GM12878 (cell line): ENCODE data around the gene ROPN1B. TPM values are rescaled to one million over a fixed set of nuclear protein-coding genes. Genes with fewer than 3 reads are reported as not detected.

ENCODE experiments used
- ATAC-seq: fragments of 200-7000 bp; cut with Tn5 transposase; 3 replicates; pipeline ENCODE4 v1.9.1; 2020; ENCODE audit warnings: mild to moderate bottlenecking, moderate library complexity
- BruUV-seq: library from RNA; stranded (reverse); fragments of 400-500 nt; replicated peaks from 2 replicates; lab custom pipeline; 2021; lab: Mats Ljungman, UMichigan
- CTCF ChIA-PET: fragments of 300-600 bp; sonication (Branson Sonifier 250); formaldehyde crosslinking; extraction: SDS; loops from one replicate; lab custom pipeline; 2021; ENCODE audit warnings: inconsistent platforms; lab: Yijun Ruan, JAX
- POLR2A ChIA-PET: fragments of 350-600 bp; formaldehyde crosslinking; extraction: SDS; loops from one replicate; lab custom pipeline; 2021; ENCODE audit warnings: inconsistent platforms; lab: Charles Lee
- RAD21 ChIA-PET: fragments of 300-600 bp; sonication (Branson Sonifier 250); formaldehyde crosslinking; loops from one replicate; lab custom pipeline; 2023; ENCODE audit warnings: antibody characterized with exemption; ENCODE audit not compliant: unreplicated experiment; lab: Charles Lee
- SMC1A ChIA-PET: fragments of 300-600 bp; sonication (Branson Sonifier 250); formaldehyde crosslinking; loops from one replicate; lab custom pipeline; 2023; ENCODE audit not compliant: unreplicated experiment, uncharacterized antibody; lab: Charles Lee
- DNase-seq: peaks from one replicate; pipeline ENCODE4 v3.0.0-alpha.2; 2011; ENCODE audit warnings: low read depth, low spot score
- FAIRE-seq: peaks from 3 replicates; lab custom pipeline; 2011; peaks lifted over from hg19 to GRCh38; lab: Jason Lieb, UNC
- H2AFZ ChIP-seq: 2 replicates; pipeline ENCODE4 v1.6.0; 2011; ENCODE audit warnings: low read depth, low read length, control low read depth; ENCODE audit not compliant: control insufficient read depth
- H3K27ac ChIP-seq: 2 replicates; pipeline ENCODE4 v1.5.1; 2011; ENCODE audit warnings: control low read depth; ENCODE audit not compliant: control insufficient read depth, insufficient read depth
- H3K27me3 ChIP-seq, 2 experiments: replicated peaks in 1 of 2; 2 replicates each; pipeline versions ENCODE4 v1.6.0 to v1.6.1; 2011; ENCODE audit warnings: low read length in 1 of 2; ENCODE audit not compliant: control insufficient read depth in 2 of 2, insufficient read depth in 2 of 2
- H3K36me3 ChIP-seq, 2 experiments: 2 replicates each; pipeline ENCODE4 v1.5.1; 2011; ENCODE audit warnings: low read length in 1 of 2; ENCODE audit not compliant: control insufficient read depth in 2 of 2, insufficient read depth in 2 of 2
- H3K4me1 ChIP-seq: 2 replicates; pipeline ENCODE4 v1.6.1; 2011; ENCODE audit warnings: mild to moderate bottlenecking, low read length, moderate library complexity, mixed read lengths; ENCODE audit not compliant: control insufficient read depth, insufficient read depth
- H3K4me2 ChIP-seq: 2 replicates; pipeline ENCODE4 v1.6.0; 2011; ENCODE audit warnings: control low read depth; ENCODE audit not compliant: control insufficient read depth, insufficient read depth
- H3K4me3 ChIP-seq: fragments of 200-600 bp; sonication (generic); 2 replicates; pipeline ENCODE4 v1.5.1; 2016
- H3K79me2 ChIP-seq: 2 replicates; pipeline ENCODE4 v1.6.0; 2011; ENCODE audit warnings: low read length; ENCODE audit not compliant: control insufficient read depth, insufficient read depth
- H3K9ac ChIP-seq: 2 replicates; pipeline ENCODE4 v1.8.0; 2011; ENCODE audit warnings: low read length, control low read depth, mixed read lengths; ENCODE audit not compliant: control insufficient read depth, insufficient read depth
- H3K9me3 ChIP-seq: replicated peaks from 3 replicates; pipeline ENCODE4 v1.5.1; 2011; ENCODE audit warnings: mild to moderate bottlenecking, low read length; ENCODE audit not compliant: control insufficient read depth, insufficient read depth
- H4K20me1 ChIP-seq: 2 replicates; pipeline ENCODE4 v1.6.0; 2011; ENCODE audit not compliant: control insufficient read depth, insufficient read depth
- BCL3 ChIP-seq: IDR thresholded peaks from 2 replicates; pipeline ENCODE4 v1.6.1; 2011; ENCODE audit warnings: borderline replicate concordance, low read depth, mild to moderate bottlenecking, moderate library complexity, low read length; ENCODE audit not compliant: insufficient read depth, poor library complexity, severe bottlenecking
- EED ChIP-seq: sonication (generic); IDR thresholded peaks from 2 replicates; pipeline ENCODE4 v1.6.1; 2016; ENCODE audit warnings: antibody characterized with exemption, low read depth
- FOS ChIP-seq: IDR thresholded peaks from 3 replicates; pipeline ENCODE4 v1.6.1; 2011; ENCODE audit warnings: borderline replicate concordance; ENCODE audit not compliant: insufficient read length; ENCODE audit errors: extremely low read depth
- MYC ChIP-seq: IDR thresholded peaks from 2 replicates; pipeline ENCODE4 v1.6.1; 2011; ENCODE audit warnings: mild to moderate bottlenecking, low read length, moderate library complexity, inconsistent platforms; ENCODE audit not compliant: insufficient read depth, insufficient replicate concordance, insufficient read length, severe bottlenecking
- NFIC ChIP-seq: IDR thresholded peaks from 2 replicates; pipeline ENCODE4 v1.6.1; 2012; ENCODE audit warnings: low read depth, mild to moderate bottlenecking, inconsistent platforms, low read length, moderate library complexity
- RELA ChIP-seq: fragments of 450-650 bp; IDR thresholded peaks from 2 replicates; pipeline ENCODE4 v1.8.0; 2014; ENCODE audit warnings: borderline replicate concordance; ENCODE audit not compliant: partially characterized antibody
- SMAD5 ChIP-seq: IDR thresholded peaks from 2 replicates; pipeline ENCODE4 v1.6.1; 2016; ENCODE audit warnings: antibody characterized with exemption, low read depth
- TCF12 ChIP-seq: IDR thresholded peaks from 2 replicates; pipeline ENCODE4 v1.6.1; 2011; ENCODE audit warnings: low read depth, mild to moderate bottlenecking, low read length
- TCF7 ChIP-seq: IDR thresholded peaks from 2 replicates; pipeline ENCODE4 v1.6.1; 2014; ENCODE audit warnings: antibody characterized with exemption, borderline replicate concordance
- USF1 ChIP-seq: IDR thresholded peaks from 2 replicates; pipeline ENCODE4 v1.6.1; 2011; ENCODE audit warnings: borderline replicate concordance, low read depth, mild to moderate bottlenecking, moderate library complexity, mixed read lengths, low read length; ENCODE audit not compliant: insufficient read depth; ENCODE audit errors: extremely low read length
- WGBS: methylation state at CpG from one replicate; pipeline ENCODE4 v1.1.6; 2016; ENCODE audit warnings: low lambda C conversion rate; ENCODE audit not compliant: insufficient replicate concordance, insufficient coverage; ENCODE audit errors: missing lambda C conversion rate; 5-methylcytosine and 5-hydroxymethylcytosine counted together
- in situ Hi-C: fragments of 300-500 bp; cut with MboI; formaldehyde crosslinking; loops from 9 replicates; pipeline ENCODE4 v1.14.3; 2018; ENCODE audit warnings: mixed read lengths
- intact Hi-C: fragments of 100-400 bp; cut with micrococcal nuclease; formaldehyde crosslinking; loops from one replicate; pipeline ENCODE4 v1.14.2; 2022; ENCODE audit not compliant: unreplicated experiment
- polyA plus RNA-seq, 11 experiments: library from polyadenylated mRNA; depleted of rRNA in 4 of 11; unstranded in 6 of 11; stranded (reverse) in 5 of 11; fragments of >200 nt; fragmentation: Nextera tagmentation in 4 of 11; fragmentation: Illumina TruSeq in 1 of 11; extraction: Ambion mirVana in 4 of 11; extraction: Trizol in 1 of 11; gene quantifications; 1 replicate in 1 of 11; 2 replicates in 10 of 11; pipeline versions ENCODE4 v1.2.1 to v1.2.3, GENCODE V29; 2011 to 2016; ENCODE audit warnings: inconsistent platforms in 2 of 11, missing spikeins in 2 of 11, low read depth in 1 of 11
- total RNA-seq, 4 experiments: library from RNA; depleted of rRNA in 3 of 4; stranded (reverse); fragments of >200 nt in 3 of 4; fragmentation: Illumina TruSeq in 1 of 4; extraction: Trizol in 1 of 4; gene quantifications; 2 replicates each; pipeline versions ENCODE4 v1.2.1 to v1.2.3, GENCODE V29; 2013 to 2021
- TF ChIP-seq, protein P1 (sequence below): fragments of 450-650 bp; IDR thresholded peaks from 2 replicates; pipeline ENCODE4 v1.6.1; 2017; ENCODE audit warnings: mild to moderate bottlenecking, moderate library complexity
- TF ChIP-seq, protein P2 (sequence below): fragments of 150-350 bp; IDR thresholded peaks from 2 replicates; pipeline ENCODE4 v1.6.1; 2016; ENCODE audit warnings: low read depth, low read length
- TF ChIP-seq, protein P3 (sequence below): fragments of 150-350 bp; IDR thresholded peaks from 2 replicates; pipeline ENCODE4 v1.6.1; 2014; ENCODE audit warnings: mild to moderate bottlenecking, low read depth, low read length

The ROPN1B gene
- total and polyA plus RNA-seq, 10 of the 15 experiments (the other 5 are each of a cell fraction or from before 2014, with no cell fraction given), result not detected

DNA sequence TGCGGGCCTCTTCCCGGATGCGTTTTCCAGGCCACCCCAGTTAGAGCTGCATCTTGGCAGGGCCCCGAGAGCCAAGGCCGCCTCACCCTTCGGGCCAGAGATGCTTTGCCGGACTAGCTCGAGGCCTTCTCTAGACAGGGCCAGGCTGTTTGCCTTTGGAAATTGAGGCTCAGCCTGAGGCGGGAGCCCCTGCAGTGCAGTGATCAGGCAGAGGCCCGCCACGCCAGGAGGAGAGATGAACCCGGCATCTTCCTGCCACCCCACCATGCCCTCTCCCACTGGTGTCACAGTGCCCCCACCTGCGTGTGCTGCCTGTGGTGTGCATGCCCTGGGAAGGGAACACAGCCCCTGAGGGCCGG, 8.9 kb upstream of the ROPN1B start:
- CTCF ChIA-PET, result no interaction called here
- TF ChIP-seq MYC (no peak), BCL3 (no peak), FOS (no peak), TCF12 (no peak), EED (no peak), USF1 (no peak), TCF7 (no peak), RELA (no peak), NFIC (no peak), SMAD5 (no peak)
- TF ChIP-seq, protein P1, sequence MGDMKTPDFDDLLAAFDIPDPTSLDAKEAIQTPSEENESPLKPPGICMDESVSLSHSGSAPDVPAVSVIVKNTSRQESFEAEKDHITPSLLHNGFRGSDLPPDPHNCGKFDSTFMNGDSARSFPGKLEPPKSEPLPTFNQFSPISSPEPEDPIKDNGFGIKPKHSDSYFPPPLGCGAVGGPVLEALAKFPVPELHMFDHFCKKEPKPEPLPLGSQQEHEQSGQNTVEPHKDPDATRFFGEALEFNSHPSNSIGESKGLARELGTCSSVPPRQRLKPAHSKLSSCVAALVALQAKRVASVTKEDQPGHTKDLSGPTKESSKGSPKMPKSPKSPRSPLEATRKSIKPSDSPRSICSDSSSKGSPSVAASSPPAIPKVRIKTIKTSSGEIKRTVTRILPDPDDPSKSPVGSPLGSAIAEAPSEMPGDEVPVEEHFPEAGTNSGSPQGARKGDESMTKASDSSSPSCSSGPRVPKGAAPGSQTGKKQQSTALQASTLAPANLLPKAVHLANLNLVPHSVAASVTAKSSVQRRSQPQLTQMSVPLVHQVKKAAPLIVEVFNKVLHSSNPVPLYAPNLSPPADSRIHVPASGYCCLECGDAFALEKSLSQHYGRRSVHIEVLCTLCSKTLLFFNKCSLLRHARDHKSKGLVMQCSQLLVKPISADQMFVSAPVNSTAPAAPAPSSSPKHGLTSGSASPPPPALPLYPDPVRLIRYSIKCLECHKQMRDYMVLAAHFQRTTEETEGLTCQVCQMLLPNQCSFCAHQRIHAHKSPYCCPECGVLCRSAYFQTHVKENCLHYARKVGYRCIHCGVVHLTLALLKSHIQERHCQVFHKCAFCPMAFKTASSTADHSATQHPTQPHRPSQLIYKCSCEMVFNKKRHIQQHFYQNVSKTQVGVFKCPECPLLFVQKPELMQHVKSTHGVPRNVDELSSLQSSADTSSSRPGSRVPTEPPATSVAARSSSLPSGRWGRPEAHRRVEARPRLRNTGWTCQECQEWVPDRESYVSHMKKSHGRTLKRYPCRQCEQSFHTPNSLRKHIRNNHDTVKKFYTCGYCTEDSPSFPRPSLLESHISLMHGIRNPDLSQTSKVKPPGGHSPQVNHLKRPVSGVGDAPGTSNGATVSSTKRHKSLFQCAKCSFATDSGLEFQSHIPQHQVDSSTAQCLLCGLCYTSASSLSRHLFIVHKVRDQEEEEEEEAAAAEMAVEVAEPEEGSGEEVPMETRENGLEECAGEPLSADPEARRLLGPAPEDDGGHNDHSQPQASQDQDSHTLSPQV, result no peak
- TF ChIP-seq, protein P2, sequence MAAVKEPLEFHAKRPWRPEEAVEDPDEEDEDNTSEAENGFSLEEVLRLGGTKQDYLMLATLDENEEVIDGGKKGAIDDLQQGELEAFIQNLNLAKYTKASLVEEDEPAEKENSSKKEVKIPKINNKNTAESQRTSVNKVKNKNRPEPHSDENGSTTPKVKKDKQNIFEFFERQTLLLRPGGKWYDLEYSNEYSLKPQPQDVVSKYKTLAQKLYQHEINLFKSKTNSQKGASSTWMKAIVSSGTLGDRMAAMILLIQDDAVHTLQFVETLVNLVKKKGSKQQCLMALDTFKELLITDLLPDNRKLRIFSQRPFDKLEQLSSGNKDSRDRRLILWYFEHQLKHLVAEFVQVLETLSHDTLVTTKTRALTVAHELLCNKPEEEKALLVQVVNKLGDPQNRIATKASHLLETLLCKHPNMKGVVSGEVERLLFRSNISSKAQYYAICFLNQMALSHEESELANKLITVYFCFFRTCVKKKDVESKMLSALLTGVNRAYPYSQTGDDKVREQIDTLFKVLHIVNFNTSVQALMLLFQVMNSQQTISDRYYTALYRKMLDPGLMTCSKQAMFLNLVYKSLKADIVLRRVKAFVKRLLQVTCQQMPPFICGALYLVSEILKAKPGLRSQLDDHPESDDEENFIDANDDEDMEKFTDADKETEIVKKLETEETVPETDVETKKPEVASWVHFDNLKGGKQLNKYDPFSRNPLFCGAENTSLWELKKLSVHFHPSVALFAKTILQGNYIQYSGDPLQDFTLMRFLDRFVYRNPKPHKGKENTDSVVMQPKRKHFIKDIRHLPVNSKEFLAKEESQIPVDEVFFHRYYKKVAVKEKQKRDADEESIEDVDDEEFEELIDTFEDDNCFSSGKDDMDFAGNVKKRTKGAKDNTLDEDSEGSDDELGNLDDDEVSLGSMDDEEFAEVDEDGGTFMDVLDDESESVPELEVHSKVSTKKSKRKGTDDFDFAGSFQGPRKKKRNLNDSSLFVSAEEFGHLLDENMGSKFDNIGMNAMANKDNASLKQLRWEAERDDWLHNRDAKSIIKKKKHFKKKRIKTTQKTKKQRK, result no peak
- TF ChIP-seq, protein P3, sequence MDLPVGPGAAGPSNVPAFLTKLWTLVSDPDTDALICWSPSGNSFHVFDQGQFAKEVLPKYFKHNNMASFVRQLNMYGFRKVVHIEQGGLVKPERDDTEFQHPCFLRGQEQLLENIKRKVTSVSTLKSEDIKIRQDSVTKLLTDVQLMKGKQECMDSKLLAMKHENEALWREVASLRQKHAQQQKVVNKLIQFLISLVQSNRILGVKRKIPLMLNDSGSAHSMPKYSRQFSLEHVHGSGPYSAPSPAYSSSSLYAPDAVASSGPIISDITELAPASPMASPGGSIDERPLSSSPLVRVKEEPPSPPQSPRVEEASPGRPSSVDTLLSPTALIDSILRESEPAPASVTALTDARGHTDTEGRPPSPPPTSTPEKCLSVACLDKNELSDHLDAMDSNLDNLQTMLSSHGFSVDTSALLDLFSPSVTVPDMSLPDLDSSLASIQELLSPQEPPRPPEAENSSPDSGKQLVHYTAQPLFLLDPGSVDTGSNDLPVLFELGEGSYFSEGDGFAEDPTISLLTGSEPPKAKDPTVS, result no peak

More for the DNA sequence above, 8.9 kb upstream of the ROPN1B start:
- Histone ChIP-seq H3K9me3 (no peaks in the 10 kb centered on the region; the same call in 2 of the 3 replicates), H3K27ac (no peak overlapping the region), H3K27me3 (no peaks in the 10 kb centered on the region), H2AFZ (no peak overlapping the region), H3K9ac (no peak overlapping the region), H3K4me3 (no peak overlapping the region), H4K20me1 (no peaks in the 10 kb centered on the region), H3K79me2 (no peaks in the 10 kb centered on the region), H3K4me2 (no peak overlapping the region), H3K36me3 (no peaks in the 10 kb centered on the region), H3K4me1 (no peaks in the 10 kb centered on the region)
- SMC1A ChIA-PET, result no interaction called here
- no peak for FAIRE-seq
- in situ Hi-C loops, result no loop called here
- DNase-seq, result no peak
- POLR2A ChIA-PET, result no interaction called here
- intact Hi-C loops, result no loop called here
- ATAC-seq, result no peak
- WGBS, result 54% methylated on average over 14 of the region's 14 CpGs
- no TSS peak for BruUV-seq
- RAD21 ChIA-PET, result no interaction called here
